Type B pancreatic cell (in vitro differentiated cells): ENCODE measurements around the gene ZNF593. TPM values are rescaled to one million over a fixed set of nuclear protein-coding genes. Genes with fewer than 3 reads are reported as not detected.

ENCODE experiments used
- DNase-seq: peaks from one replicate; pipeline ENCODE4 v3.0.0; 2021; ENCODE audit warnings: mixed read lengths; ENCODE audit not compliant: unreplicated experiment; ENCODE audit errors: extremely low spot score
- H3K27ac Mint-ChIP-seq: 2 replicates; pipeline ENCODE4 v1.8.0; 2021; ENCODE audit warnings: mild to moderate bottlenecking, mixed read lengths
- H3K27me3 Mint-ChIP-seq: 2 replicates; pipeline ENCODE4 v1.8.0; 2021; ENCODE audit warnings: mixed read lengths
- H3K36me3 Mint-ChIP-seq: 2 replicates; pipeline ENCODE4 v1.8.0; 2021; ENCODE audit warnings: mixed read lengths
- H3K4me1 Mint-ChIP-seq: one replicate; pipeline ENCODE4 v1.8.0; 2021; ENCODE audit warnings: mixed read lengths; ENCODE audit not compliant: unreplicated experiment
- H3K4me3 Mint-ChIP-seq: 2 replicates; pipeline ENCODE4 v1.8.0; 2021; ENCODE audit warnings: mild to moderate bottlenecking, mixed read lengths
- H3K9me3 Mint-ChIP-seq: 2 replicates; pipeline ENCODE4 v1.8.0; 2021; ENCODE audit warnings: mixed read lengths
- total RNA-seq: library from RNA; stranded (reverse); gene quantifications from 2 replicates; pipeline ENCODE4 v1.2.1, GENCODE V29; 2021; ENCODE audit warnings: low replicate concordance
- TF ChIP-seq, protein P1 (sequence below): fragments of 200-600 bp; sonication (generic); conservative IDR thresholded peaks from 2 replicates; pipeline ENCODE4 v1.5.0; 2021; ENCODE audit warnings: antibody characterized with exemption, mild to moderate bottlenecking

ZNF593 gene
- total RNA-seq, 1 donor from 2014 or later, result 29.7 TPM

GRCh38 chr1:26130695-26131094 lies 39.0 kb upstream of the ZNF593 start:
- no peaks in the 10 kb centered on the region for H3K36me3 Mint-ChIP-seq
- TF ChIP-seq, protein P1, sequence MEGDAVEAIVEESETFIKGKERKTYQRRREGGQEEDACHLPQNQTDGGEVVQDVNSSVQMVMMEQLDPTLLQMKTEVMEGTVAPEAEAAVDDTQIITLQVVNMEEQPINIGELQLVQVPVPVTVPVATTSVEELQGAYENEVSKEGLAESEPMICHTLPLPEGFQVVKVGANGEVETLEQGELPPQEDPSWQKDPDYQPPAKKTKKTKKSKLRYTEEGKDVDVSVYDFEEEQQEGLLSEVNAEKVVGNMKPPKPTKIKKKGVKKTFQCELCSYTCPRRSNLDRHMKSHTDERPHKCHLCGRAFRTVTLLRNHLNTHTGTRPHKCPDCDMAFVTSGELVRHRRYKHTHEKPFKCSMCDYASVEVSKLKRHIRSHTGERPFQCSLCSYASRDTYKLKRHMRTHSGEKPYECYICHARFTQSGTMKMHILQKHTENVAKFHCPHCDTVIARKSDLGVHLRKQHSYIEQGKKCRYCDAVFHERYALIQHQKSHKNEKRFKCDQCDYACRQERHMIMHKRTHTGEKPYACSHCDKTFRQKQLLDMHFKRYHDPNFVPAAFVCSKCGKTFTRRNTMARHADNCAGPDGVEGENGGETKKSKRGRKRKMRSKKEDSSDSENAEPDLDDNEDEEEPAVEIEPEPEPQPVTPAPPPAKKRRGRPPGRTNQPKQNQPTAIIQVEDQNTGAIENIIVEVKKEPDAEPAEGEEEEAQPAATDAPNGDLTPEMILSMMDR, result no peak
- no peaks in the 10 kb centered on the region for H3K27me3 Mint-ChIP-seq
- H3K9me3 Mint-ChIP-seq, result no peaks in the 10 kb centered on the region
- DNase-seq, result no peak
- H3K4me3 Mint-ChIP-seq, result no peak overlapping the region
- no peak overlapping the region for H3K27ac Mint-ChIP-seq
- H3K4me1 Mint-ChIP-seq, result peaks cover 22% of the 10 kb centered on the region

DNA sequence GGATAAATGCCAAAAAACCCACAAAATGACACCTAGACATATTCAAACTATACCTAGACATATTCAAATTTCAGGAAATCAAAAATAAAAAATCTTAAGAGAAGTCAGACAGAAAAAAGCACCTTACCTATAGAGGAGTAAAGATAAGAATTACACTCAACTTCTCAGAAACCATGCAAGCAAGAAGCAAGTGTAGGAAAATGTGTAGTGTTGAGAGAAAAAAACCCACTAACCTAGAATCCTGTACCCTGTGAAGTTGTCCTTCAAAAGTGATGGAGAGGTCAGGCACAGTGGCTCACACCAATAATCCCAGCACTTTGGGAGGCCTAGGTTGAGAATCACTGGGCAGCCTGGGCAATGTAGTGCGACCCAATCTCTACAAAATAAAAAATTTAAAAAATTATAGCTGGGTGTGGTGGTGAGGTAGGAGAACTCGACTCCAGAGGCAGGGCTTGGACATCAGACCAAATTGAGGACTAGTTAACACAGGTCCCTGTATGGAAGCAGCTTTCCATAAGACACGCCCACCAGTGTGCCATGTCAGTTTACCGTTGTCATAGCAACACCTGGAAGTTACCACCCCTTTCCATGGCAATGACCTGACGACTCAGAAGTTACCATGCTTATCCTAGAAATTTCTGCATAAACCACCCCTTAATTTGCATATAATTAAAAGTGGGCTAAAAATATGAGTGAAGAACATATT lies 37.4 kb upstream of the ZNF593 start:
- DNase-seq, result no peak
- Mint-ChIP-seq H3K9me3 (no peaks in the 10 kb centered on the region), H3K36me3 (no peaks in the 10 kb centered on the region), H3K27me3 (no peaks in the 10 kb centered on the region), H3K27ac (no peak overlapping the region), H3K4me3 (no peak overlapping the region), H3K4me1 (peaks cover 14% of the 10 kb centered on the region)
- TF ChIP-seq, protein P1, result no peak

- H3K36me3 Mint-ChIP-seq, result no peaks in the 10 kb centered on the region
- H3K4me3 Mint-ChIP-seq, result no peak overlapping the region
- H3K27ac Mint-ChIP-seq, result no peak overlapping the region
- H3K4me1 Mint-ChIP-seq, result peaks cover 9% of the 10 kb centered on the region
- H3K27me3 Mint-ChIP-seq, result no peaks in the 10 kb centered on the region
- no peaks in the 10 kb centered on the region for H3K9me3 Mint-ChIP-seq
- no peak for DNase-seq
- TF ChIP-seq, protein P1, result no peak
These were observed 36.9 kb upstream of the ZNF593 start for GRCh38 chr1:26132834-26133167.

- Mint-ChIP-seq H3K9me3 (no peaks in the 10 kb centered on the region), H3K27me3 (no peaks in the 10 kb centered on the region), H3K36me3 (no peaks in the 10 kb centered on the region), H3K4me3 (no peak overlapping the region), H3K27ac (no peak overlapping the region), H3K4me1 (no peaks in the 10 kb centered on the region)
- no peak for DNase-seq
- TF ChIP-seq, protein P1, result no peak
These were observed 35.2 kb upstream of the ZNF593 start for GRCh38 chr1:26134466-26134865.

GRCh38 chr1:26138974-26139558 lies 30.6 kb upstream of the ZNF593 start:
- H3K9me3 Mint-ChIP-seq, result no peaks in the 10 kb centered on the region
- no peaks in the 10 kb centered on the region for H3K36me3 Mint-ChIP-seq
- no peaks in the 10 kb centered on the region for H3K27me3 Mint-ChIP-seq
- peak overlapping the region; percentile 55 for H3K27ac Mint-ChIP-seq
- TF ChIP-seq, protein P1, result no peak
- no peaks in the 10 kb centered on the region for H3K4me1 Mint-ChIP-seq
- peak; percentile 3 for DNase-seq
- H3K4me3 Mint-ChIP-seq, result no peak overlapping the region
